ENCODE results near the gene KLHL29. TPM values are rescaled to one million over a fixed set of nuclear protein-coding genes. Genes with fewer than 3 reads are reported as not detected.

The KLHL29 gene
- total RNA-seq, 1 donor from 2014 or later, result 16.3 TPM

- Histone ChIP-seq H3K9me3 (no peaks in the 10 kb centered on the region), H3K36me3 (no peaks in the 10 kb centered on the region), H3K4me1 (peaks cover 0 to 16% of the 10 kb centered on the region in 2 donors), H3K27me3 (no peaks in the 10 kb centered on the region), H3K4me3 (no peak overlapping the region), H3K27ac (no peak overlapping the region)
- no peak for DNase-seq (ENCODE audit: low spot score in 2 of 2)
- TF ChIP-seq CTCF (IDR thresholded peaks at IDR 0.05), result no peak
- intact Hi-C loops (cut with DNase I), result no loop called here
These were observed 171.0 kb downstream of the KLHL29 start for GRCh38 chr2:23555944-23556343.

GRCh38 chr2:23556929-23557328 lies 171.9 kb downstream of the KLHL29 start:
- no peaks in the 10 kb centered on the region for H3K27me3 ChIP-seq
- DNase-seq (ENCODE audit: low spot score in 2 of 2), result no peak
- intact Hi-C loops (cut with DNase I), result no loop called here
- H3K4me1 ChIP-seq, result peaks cover 0 to 16% of the 10 kb centered on the region in 2 donors
- TF ChIP-seq CTCF (IDR thresholded peaks at IDR 0.05), result no peak
- H3K36me3 ChIP-seq, result no peaks in the 10 kb centered on the region
- no peak overlapping the region for H3K27ac ChIP-seq
- H3K4me3 ChIP-seq, result no peak overlapping the region
- H3K9me3 ChIP-seq, result no peaks in the 10 kb centered on the region

GRCh38 chr2:23557455-23557854 lies 172.5 kb downstream of the KLHL29 start:
- no peak overlapping the region for H3K4me3 ChIP-seq
- H3K27ac ChIP-seq, result no peak overlapping the region
- no peak for TF ChIP-seq CTCF (IDR thresholded peaks at IDR 0.05)
- intact Hi-C loops (cut with DNase I), result no loop called here
- peaks cover 0 to 16% of the 10 kb centered on the region in 2 donors for H3K4me1 ChIP-seq
- no peak for DNase-seq (ENCODE audit: low spot score in 2 of 2)
- H3K27me3 ChIP-seq, result no peaks in the 10 kb centered on the region
- no peaks in the 10 kb centered on the region for H3K36me3 ChIP-seq
- H3K9me3 ChIP-seq, result no peaks in the 10 kb centered on the region

- peaks cover 3 to 25% of the 10 kb centered on the region in 2 donors for H3K4me1 ChIP-seq
These were observed 174.7 kb downstream of the KLHL29 start for GRCh38 chr2:23559561-23560239.

GRCh38 chr2:23561088-23561487 lies 176.1 kb downstream of the KLHL29 start:
- no peak for DNase-seq (ENCODE audit: low spot score in 2 of 2)
- no peaks in the 10 kb centered on the region for H3K9me3 ChIP-seq
- intact Hi-C loops (cut with DNase I), result no loop called here
- H3K27ac ChIP-seq, result no peak overlapping the region
- no peak overlapping the region for H3K4me3 ChIP-seq
- H3K4me1 ChIP-seq, result peaks cover 6 to 35% of the 10 kb centered on the region in 2 donors
- TF ChIP-seq CTCF (IDR thresholded peaks at IDR 0.05), result no peak
- H3K36me3 ChIP-seq, result no peaks in the 10 kb centered on the region
- no peaks in the 10 kb centered on the region for H3K27me3 ChIP-seq

More at GRCh38 chr2:23559561-23560239, 174.7 kb downstream of the KLHL29 start:
- no peaks in the 10 kb centered on the region for H3K36me3 ChIP-seq
- no peak for TF ChIP-seq CTCF (IDR thresholded peaks at IDR 0.05)
- H3K4me3 ChIP-seq, result no peak overlapping the region
- no peak overlapping the region for H3K27ac ChIP-seq
- no peaks in the 10 kb centered on the region for H3K27me3 ChIP-seq
- intact Hi-C loops (cut with DNase I), result no loop called here
- DNase-seq (ENCODE audit: low spot score in 2 of 2), result no peak
- H3K9me3 ChIP-seq, result no peaks in the 10 kb centered on the region
